ENCODE results near the gene TRIOBP.

TRIOBP gene

DNA sequence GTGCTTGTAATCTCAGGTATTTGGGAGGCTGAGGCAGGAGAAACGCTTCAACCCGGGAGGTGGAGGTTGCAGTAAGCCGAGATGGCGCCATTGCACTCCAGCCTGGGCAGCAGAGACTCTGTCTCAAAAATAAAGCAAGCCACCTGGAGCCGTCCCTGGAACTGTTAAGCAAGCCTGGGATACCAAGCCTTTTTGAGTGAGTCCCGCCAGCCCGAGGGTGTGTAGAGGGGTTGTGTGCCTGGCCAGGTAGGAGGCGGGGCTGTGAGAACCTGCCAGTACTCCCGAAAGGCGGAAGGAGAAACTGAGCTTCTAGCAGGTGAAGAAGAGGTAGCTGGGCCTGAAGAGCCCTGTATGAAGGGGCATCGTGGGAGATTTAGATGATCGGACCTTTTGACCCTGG is 52.4 kb downstream of the TRIOBP start:
- H3K4me1 ChIP-seq (ENCODE audit: low read length): peaks cover 10% of the 10 kb centered on the region
- no peak overlapping the region for H3K4me2 ChIP-seq (ENCODE audit: low read length)
- H3K79me2 ChIP-seq (ENCODE audit: low read length): peaks cover 19% of the 10 kb centered on the region

DNA sequence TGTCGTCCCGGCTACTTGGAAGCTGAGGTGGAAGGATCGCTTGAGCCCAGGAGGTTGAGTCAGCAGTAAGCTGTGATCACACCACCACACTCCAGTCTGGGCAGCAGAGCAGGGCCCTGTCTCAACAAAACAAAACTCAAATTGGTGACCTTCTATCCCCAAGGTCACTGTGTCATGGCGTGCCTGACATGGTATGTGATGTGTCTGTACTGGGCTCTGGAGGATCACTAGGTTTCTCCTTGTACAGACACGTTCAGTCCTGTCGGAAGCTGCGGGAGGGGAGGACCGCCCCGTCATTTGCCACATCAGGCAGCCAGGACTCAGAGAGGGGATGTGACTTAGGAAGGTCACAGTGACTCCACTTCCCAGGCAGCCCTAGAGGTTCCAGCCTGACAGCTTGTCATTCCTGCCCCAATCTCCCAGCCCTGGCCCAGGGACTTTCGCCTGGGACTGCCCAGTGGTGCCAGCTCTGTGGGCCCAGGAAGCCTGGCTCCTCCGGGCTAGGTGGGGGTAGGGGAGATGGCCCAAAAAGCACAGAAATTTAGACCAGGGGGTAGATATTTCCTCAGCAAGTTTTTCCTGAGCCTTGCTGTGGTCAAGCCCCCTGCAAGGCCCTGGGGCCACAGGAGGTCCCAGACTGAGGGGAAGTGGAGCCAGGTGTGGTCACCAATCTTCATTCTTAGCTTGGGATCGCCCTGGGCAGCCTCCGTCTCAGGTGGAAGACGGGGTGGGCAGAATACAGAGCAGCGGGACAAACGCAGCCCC is 53.2 kb downstream of the TRIOBP start:
- TF ChIP-seq, protein P1, sequence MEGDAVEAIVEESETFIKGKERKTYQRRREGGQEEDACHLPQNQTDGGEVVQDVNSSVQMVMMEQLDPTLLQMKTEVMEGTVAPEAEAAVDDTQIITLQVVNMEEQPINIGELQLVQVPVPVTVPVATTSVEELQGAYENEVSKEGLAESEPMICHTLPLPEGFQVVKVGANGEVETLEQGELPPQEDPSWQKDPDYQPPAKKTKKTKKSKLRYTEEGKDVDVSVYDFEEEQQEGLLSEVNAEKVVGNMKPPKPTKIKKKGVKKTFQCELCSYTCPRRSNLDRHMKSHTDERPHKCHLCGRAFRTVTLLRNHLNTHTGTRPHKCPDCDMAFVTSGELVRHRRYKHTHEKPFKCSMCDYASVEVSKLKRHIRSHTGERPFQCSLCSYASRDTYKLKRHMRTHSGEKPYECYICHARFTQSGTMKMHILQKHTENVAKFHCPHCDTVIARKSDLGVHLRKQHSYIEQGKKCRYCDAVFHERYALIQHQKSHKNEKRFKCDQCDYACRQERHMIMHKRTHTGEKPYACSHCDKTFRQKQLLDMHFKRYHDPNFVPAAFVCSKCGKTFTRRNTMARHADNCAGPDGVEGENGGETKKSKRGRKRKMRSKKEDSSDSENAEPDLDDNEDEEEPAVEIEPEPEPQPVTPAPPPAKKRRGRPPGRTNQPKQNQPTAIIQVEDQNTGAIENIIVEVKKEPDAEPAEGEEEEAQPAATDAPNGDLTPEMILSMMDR (IDR thresholded peaks at IDR 0.05; ENCODE audit: low read depth, low read length): no peak
- TF ChIP-seq EZH2phosphoT487 (IDR thresholded peaks at IDR 0.05; ENCODE audit: low read depth): no peak
- Histone ChIP-seq H3K36me3 (replicated peaks; ENCODE audit: low read depth, low read length) (peaks cover 4% of the 10 kb centered on the region), H3K9ac (ENCODE audit: low read length) (no peak overlapping the region), H3K4me2 (ENCODE audit: low read length) (no peak overlapping the region), H3K4me1 (ENCODE audit: low read length) (peaks cover 9% of the 10 kb centered on the region), H2AFZ (ENCODE audit: low read depth, low read length) (no peak overlapping the region), H3K27me3 (ENCODE audit: low read depth, low read length) (no peaks in the 10 kb centered on the region), H3K79me2 (ENCODE audit: low read length) (peaks cover 19% of the 10 kb centered on the region), H4K20me1 (ENCODE audit: insufficient read depth, low read length) (no peaks in the 10 kb centered on the region), H3K27ac (ENCODE audit: low read length) (no peak overlapping the region), H3K4me3 (ENCODE audit: low read length) (no peak overlapping the region), H3K9me3 (ENCODE audit: insufficient read depth, low read length) (no peaks in the 10 kb centered on the region)

More for the DNA sequence above, 52.4 kb downstream of the TRIOBP start:
- Histone ChIP-seq H4K20me1 (ENCODE audit: insufficient read depth, low read length) (no peaks in the 10 kb centered on the region), H3K36me3 (replicated peaks; ENCODE audit: low read depth, low read length) (peaks cover 1% of the 10 kb centered on the region), H2AFZ (ENCODE audit: low read depth, low read length) (no peak overlapping the region), H3K9ac (ENCODE audit: low read length) (no peak overlapping the region), H3K9me3 (ENCODE audit: insufficient read depth, low read length) (no peaks in the 10 kb centered on the region), H3K27me3 (ENCODE audit: low read depth, low read length) (no peaks in the 10 kb centered on the region), H3K4me3 (ENCODE audit: low read length) (no peak overlapping the region), H3K27ac (ENCODE audit: low read length) (no peak overlapping the region)
- TF ChIP-seq, protein P1 (IDR thresholded peaks at IDR 0.05; ENCODE audit: low read depth, low read length): no peak
- no peak for TF ChIP-seq EZH2phosphoT487 (IDR thresholded peaks at IDR 0.05; ENCODE audit: low read depth)

DNA sequence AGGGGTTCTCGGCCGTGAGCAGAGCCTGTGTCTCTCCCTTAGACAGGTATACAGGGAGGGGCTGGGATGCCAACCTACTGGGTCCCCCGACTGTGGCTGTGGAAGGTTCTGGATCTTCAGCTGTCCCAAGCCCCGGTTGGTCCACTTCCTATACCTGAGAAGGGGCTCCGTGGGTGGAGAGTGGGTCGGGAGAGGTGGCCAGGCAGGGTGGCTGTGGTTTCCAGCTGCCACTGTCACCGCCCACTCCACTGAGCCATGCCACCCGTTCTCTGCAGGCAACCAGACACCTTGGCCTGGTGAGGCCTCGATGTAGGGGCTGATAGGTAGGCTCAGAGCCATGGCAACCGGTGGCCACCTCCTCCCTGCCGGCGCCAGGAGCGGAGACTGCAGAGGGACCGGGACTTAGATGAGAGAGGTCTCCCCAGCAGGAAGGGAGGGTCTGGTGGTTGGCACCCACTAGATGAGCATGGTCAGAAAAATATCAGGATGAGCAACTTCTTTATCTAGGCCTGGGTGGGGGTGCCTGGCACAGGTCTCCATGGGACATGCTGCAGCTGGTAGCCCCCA is 53.8 kb downstream of the TRIOBP start:
- H3K79me2 ChIP-seq (ENCODE audit: low read length): peaks cover 19% of the 10 kb centered on the region
- TF ChIP-seq, protein P1 (IDR thresholded peaks at IDR 0.05; ENCODE audit: low read depth, low read length): no peak
- TF ChIP-seq EZH2phosphoT487 (IDR thresholded peaks at IDR 0.05; ENCODE audit: low read depth): no peak
- H3K4me1 ChIP-seq (ENCODE audit: low read length): peaks cover 6% of the 10 kb centered on the region; the same call in 1 of the 2 replicates
- no peak overlapping the region for H3K27ac ChIP-seq (ENCODE audit: low read length)
- no peaks in the 10 kb centered on the region for H3K27me3 ChIP-seq (ENCODE audit: low read depth, low read length)
- no peak overlapping the region for H3K4me3 ChIP-seq (ENCODE audit: low read length)
- peaks cover 6% of the 10 kb centered on the region for H3K36me3 ChIP-seq (replicated peaks; ENCODE audit: low read depth, low read length)
- H3K4me2 ChIP-seq (ENCODE audit: low read length): no peak overlapping the region
- no peak overlapping the region for H2AFZ ChIP-seq (ENCODE audit: low read depth, low read length)
- no peaks in the 10 kb centered on the region for H4K20me1 ChIP-seq (ENCODE audit: insufficient read depth, low read length)
- H3K9me3 ChIP-seq (ENCODE audit: insufficient read depth, low read length): no peaks in the 10 kb centered on the region
- H3K9ac ChIP-seq (ENCODE audit: low read length): no peak overlapping the region

DNA sequence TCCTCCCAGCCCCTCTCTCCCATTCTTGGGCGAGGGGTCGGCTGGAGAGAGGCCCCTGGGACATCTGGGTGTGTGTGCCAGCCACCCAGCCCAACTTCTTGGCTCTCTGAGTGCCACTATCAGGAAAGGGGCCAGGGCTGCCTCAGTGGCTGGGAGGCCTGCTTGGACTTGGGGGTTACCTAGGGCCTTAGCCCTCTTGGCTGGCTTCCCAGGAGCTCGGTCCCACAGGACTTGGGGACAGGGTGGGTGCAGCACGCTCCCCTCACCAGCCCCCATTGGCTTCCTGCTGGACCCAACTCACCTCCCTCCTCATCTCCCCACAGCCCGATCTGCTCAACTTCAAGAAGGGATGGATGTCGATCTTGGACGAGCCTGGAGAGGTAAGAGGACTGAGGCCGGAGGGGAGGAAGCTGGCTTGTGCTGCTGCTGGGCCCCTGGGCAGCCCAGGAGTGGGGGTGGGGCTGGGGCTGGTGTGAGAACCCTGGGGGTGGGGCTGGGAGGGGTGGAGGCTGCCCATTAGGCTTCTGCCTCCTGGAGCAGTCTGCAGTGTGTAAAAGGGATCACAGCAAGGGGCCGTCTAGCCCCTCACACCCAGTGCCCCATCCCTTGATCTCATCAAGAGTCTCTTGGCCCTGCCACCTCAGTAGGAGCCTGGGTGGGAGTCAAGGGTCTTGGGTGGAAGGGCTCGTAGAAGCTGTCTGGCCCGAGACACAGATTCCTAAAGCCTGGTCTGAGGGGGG is 54.8 kb downstream of the TRIOBP start:
- peaks cover 15% of the 10 kb centered on the region for H3K79me2 ChIP-seq (ENCODE audit: low read length)
- no peaks in the 10 kb centered on the region for H3K9me3 ChIP-seq (ENCODE audit: insufficient read depth, low read length)
- no peaks in the 10 kb centered on the region for H3K27me3 ChIP-seq (ENCODE audit: low read depth, low read length)
- peaks cover 6% of the 10 kb centered on the region; the same call in 1 of the 2 replicates for H3K4me1 ChIP-seq (ENCODE audit: low read length)
- H3K9ac ChIP-seq (ENCODE audit: low read length): no peak overlapping the region
- no peaks in the 10 kb centered on the region for H4K20me1 ChIP-seq (ENCODE audit: insufficient read depth, low read length)
- peaks cover 6% of the 10 kb centered on the region for H3K36me3 ChIP-seq (replicated peaks; ENCODE audit: low read depth, low read length)
- no peak overlapping the region for H2AFZ ChIP-seq (ENCODE audit: low read depth, low read length)
- no peak overlapping the region for H3K4me3 ChIP-seq (ENCODE audit: low read length)
- no peak overlapping the region for H3K27ac ChIP-seq (ENCODE audit: low read length)
- no peak overlapping the region for H3K4me2 ChIP-seq (ENCODE audit: low read length)
- TF ChIP-seq, protein P1 (IDR thresholded peaks at IDR 0.05; ENCODE audit: low read depth, low read length): no peak
- TF ChIP-seq EZH2phosphoT487 (IDR thresholded peaks at IDR 0.05; ENCODE audit: low read depth): no peak
